Measurements from ENCODE around the gene TEAD1.
"Not testable (repeated sequence)": the region's sequence is repeated elsewhere in the genome, so short reads cannot be mapped to it uniquely, and the experiment has no call there.

Gene TEAD1

DNA sequence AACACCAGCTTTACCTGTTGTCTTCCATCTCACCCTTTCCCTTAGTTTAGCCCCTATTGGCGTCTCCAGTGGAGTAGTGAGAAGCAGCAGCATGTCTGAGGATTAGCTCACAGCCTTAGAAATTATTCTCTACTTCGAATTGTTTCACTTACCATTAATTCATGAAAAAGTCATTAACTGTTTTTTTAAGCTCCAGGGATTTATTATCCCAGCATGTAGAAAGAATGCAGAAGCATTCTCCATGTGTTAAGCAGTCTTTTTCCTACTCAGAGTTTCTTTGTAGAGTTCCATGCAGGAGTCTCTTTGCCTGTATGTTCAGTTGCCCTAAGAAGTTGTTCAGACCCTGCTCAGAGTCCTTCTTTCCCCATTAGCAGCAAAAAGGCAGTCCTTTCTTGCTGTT is 197.0 kb downstream of the TEAD1 start:
- no peak for DNase-seq

DNA sequence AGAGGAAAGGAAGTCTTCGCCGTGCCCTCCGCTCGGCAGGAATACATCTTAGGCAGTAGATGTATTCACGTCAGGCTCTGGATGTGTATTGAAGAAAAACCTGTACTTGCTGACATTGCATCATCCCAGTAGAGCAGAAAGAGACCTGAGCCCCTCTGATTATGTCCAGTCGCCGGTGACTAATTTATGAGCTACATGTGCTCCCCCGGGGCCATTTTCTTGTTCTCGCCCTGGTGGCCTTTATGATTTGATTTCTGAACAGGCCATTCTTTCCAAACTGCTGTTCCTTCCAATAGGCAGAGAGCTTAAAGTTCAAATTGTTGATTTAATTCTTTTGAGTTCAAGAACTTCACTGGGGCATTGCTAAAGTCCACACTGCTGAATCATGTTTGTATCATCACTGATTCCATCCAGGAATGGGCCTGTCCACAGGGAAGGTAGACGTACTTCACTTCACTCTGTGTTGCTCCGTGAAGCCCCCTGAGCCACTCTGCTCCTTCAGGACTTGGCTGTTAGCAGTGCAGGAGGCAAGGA is 197.6 kb downstream of the TEAD1 start:
- no peak for DNase-seq

DNA sequence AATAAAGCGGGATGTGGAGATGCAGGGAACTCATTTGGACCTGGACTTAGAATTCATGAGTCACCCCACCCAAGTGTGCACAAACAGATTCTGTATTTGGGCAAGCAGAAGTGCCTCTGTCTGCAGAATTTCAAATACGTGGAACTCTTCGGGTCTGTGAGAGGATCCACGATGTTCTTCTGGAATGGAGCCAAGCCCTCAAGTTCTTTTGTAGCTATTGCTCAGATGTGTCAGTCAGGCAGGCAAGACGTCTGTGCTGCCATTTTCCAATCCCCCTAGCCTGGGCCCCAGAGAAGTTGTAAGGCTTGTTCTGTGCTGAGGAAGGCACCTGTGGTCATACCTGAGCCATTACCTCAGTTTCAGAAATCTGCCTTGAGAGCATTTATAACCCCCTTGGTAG is 202.1 kb downstream of the TEAD1 start:
- DNase-seq, result no peak

DNA sequence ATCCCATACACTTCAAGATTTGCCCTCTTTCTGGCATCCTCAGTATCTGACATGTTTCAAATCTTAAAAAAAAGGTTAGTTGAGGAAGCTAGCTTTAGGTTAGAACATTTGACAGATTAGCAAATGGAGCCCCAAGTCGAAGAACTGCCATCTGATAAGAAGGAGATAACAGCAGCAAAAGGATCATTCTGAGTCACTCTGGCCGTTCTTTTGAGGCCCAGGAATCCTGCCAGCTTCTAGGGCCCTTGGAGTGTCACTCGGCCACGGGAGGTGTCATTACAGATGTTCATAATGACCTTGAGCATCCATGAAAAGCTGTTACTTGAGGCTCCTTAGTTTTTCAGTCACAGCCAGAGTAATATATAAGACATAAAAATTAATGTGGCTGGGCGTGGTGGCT is 202.8 kb downstream of the TEAD1 start:
- DNase-seq, result no peak

DNA sequence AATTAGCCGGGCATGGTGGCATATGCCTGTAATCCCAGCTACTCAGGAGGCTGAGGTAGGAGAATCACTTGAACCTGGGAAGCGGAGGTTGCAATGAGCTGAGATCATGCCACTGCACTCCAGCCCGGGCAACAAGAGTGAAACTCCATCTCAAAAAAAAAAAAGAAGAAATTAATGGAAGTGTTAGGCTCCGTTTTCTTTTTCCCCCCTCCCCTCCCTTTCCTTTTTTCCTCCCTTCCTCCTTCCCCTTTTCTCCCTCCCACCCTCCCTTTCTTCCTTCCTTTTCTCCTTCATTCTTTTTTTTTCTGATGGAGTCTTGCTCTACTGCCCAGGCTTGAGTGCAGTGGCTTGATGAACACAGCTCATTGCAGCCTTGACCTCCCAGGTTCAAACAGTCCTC is 203.3 kb downstream of the TEAD1 start:
- DNase-seq, result not testable (repeated sequence)

DNA sequence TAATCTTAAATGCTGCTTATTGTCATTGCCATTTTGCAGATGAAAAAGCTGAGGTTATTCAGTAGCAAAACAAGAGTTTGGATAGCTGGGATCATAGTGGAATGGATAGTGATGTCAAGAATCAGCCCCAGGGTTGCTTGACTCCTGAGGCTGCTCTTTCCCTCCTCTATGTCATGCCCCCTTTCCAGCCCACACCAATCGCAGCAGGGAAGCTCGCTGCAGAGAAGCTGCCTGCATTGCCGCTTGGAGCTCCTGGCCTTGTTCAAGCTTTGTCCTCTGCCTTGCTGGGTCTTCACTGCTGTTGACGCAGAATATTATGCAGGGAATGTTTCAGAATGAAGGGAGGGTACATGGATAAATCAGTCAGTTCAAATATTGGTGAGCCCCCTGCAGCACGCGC is 206.1 kb downstream of the TEAD1 start:
- DNase-seq, result no peak

DNA sequence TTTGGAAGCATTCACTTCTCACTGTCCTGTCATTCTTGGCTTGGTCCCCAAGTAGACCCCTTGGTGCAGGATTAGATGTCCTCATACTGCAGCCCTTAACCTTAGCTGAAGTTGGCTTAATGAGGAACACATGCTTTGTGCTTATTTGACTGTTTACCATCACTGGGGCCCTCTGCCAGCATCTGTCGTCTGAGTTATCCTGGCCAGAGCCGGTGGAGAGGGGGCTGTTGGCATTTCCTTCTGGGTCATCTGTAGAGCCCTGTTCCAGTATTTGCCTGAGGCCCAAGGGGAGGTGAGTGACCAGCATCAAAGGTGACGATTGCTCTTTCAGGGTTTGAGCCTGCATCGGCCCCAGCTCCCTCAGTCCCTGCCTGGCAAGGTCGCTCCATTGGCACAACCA is 208.4 kb downstream of the TEAD1 start:
- DNase-seq, result no peak

DNA sequence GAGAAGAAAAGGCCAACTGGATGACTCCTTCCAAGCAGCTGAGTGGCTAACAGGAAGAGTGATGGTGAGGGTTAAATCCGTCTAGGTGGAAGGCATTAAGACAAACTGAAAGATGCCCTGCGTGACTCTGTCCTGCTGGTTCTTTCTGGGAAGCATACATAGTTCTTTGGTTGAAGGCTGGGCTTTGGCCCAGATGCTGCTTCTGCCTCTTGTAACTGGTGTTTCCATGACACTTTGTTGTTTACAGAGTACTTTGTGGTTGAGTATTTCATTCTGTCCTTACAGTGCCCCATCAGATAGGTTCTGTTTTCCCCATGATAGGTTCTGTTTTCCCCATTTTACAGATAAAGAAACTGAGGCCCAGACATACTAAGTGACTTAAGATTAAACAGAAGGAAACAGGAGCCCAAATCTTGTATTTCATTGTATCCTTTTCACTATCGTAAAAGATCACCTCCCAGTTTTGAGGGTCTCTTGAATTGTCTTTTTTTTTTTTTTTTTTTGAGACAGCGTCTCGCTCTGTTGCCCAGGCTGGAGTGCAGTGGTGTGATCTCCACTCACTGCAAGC is 210.6 kb downstream of the TEAD1 start:
- DNase-seq, result no peak

DNA sequence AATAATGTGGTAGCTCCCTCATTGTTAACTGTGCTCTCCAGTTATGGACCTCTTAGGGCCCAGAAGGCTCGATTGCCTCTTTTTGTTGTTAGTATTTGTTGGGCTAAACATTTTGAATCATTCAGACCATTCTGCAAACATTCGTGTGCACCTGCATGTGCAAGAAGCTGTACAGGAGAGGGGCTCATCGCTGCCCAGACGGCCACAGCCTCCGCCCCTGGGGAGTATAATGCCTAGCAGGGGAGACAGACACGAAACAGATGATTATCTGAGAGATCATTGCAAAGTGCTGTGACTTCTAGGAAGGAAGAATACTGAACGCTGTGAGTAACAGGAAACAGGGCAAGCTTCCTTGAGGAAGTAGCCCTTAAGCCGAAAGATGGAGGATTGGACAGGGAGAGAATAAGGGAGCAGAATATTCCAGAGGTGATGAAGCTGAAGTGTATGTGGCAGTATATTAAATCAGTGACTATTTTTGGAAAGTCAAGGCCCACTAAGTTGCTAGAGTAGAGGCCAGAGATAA is 211.6 kb downstream of the TEAD1 start:
- no peak for DNase-seq

DNA sequence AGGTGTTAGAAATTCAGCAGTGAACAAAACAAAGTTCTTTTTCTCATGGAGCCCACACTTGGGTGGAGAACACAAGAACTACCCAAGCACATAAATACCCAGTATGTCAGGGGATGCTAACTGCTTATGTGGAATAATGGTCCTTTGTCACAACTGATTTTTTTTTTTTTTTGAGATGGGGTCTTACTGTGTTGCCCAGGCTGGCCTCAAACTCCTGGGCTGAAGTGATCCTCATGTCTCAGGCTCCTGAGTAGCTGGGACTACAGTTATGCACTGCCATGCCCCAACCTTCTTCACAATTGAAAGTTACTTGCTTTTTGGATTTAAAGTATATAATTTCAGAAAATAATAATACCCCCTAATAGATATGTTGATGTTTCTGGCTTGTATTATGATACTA is 212.3 kb downstream of the TEAD1 start:
- no peak for DNase-seq

DNA sequence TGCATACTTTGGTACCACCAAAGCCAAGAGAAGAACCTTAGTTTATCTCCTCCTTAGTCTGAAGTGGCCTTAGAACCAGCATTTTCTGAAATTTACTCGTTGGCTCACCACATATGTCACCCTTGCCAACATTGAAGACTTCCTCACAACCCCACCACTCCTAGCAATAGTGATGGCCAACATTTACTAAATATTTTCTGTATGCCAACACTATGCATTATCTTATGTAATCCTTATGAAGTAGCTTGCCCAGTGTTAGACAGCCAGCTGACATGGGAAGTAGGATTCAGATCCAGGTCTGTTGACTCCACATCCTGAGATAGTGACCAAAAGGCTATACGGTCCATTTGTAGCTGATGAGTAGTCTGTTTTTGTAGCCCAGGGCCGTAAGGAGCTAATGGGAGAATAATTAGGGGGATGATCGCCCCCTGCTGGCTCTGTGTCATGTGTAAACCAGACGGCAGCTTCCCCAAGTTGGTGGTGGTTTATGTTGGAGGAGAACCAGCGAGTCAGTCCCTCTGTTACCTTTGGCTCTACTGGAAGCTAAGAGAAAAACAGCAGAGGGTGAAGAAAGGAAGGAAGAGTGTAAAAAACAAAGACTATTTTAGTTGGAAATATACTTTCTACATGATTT is 214.4 kb downstream of the TEAD1 start:
- peak; percentile 66 for DNase-seq

DNA sequence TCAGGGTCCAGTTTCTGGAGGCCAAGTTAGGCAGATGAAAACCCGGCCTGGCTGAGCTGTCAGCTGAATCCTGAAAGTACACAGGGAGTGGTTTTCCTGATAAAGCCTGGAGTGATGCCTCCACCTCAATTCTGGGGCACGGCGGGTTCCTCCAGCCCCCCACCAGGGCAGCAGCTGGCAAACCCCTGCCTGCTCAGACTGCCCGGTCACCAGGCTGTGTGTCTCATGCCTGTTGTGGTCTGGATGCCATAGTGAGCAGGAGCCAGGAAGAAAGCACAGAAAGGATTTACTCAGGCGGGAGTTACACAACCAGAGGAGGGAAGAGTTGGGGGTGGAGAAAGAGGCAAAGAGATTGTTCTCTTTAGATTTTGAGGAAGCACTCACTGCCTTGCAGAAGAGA is 215.0 kb downstream of the TEAD1 start:
- no peak for DNase-seq

DNA sequence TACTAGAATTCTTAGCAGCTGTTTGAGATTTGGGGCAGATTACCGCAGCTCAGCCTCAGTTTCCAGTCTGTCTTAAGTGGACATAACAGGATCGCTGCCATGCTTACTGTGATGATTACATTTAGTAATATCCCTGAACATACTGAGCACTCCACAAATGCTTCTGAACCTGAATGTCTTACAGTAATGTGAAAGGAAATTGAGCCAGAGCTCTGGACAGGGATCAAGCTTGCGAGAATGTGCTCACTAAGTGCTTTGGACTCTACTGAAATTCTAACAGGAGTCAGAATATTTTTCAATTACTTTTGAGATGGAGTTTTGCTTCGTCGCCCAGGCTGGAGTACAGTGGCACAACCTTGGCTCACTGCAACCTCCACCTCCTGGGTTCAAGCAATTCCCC is 216.3 kb downstream of the TEAD1 start:
- DNase-seq, result no peak

DNA sequence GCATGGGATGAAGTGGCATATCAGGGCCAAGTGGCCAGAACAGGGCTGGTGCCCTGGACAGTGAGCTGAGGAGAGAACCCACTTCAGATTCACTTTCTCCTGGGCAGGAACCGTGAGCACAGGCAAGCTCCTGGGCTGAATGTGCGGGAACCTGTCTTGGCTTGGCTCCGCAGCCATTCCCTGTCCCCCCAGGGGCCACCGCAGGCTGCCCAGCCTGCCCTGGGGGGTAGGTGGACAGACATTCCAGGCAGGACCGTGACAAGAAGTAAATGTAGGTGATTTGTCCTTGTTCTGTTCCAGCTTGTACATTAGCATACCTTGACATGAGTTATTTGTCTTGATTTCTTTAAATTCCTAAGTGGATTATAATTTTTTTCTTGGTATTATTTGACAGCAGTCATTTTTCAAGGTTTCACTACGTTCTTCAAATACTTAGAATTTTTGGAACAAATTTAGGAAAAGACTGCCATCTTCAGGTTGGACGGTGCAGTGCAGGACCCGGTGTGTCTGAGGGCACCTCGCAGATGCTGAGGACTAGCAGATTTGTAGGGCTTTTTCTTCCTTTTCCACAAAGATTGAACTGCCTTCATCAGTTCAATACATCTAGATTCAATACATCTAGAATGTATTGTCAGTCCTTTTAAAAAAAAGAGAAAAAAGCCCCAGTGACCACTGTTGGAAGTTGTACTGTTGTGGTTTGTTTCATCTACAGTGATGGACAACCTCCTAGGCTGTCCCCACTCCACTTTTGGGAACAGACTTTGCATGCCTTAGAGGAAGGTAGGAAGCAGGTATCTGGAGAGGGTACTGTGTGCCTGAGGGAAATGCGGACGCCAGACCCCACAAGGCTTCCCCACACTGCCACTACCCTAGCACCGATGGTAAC is 219.8 kb downstream of the TEAD1 start:
- peak; percentile 52 for DNase-seq

DNA sequence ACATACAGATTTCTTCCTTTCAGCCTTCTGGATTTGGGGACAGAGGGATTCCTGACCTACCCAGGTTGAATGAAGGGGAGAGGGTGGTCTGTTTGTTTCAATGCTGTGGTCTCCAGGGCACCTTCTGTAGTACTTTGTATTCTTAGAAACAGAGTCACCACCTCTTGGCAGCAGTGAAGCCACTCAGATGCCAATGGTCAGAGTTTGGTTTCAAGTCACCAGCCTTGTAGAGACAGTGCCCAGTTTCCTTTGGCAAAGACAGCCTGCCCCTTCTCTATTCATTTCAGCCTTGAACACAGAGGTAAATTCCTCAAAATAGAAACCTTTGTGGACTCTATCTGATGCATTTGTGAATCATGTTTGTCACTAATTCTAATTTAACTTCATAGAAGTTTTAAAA is 223.2 kb downstream of the TEAD1 start:
- no peak for DNase-seq

DNA sequence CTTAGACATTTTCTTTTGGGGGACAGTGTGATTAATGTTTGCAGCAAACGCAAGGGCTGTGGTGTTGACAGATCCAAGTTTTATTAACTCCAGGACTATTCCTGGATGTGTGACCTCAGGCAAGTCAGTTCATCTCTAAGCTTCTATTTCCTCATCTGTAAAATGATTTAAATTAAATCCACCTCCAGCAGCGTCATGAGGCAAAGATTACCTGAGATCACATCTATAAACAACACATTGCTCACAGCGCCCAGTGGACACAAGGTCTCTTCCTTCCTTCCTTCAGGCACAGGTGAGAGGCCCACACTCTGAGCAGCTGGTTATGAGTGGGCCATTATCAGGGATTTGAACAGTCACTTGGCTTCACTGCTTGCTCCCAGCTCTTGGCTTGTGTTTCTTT is 223.6 kb downstream of the TEAD1 start:
- no peak for DNase-seq

DNA sequence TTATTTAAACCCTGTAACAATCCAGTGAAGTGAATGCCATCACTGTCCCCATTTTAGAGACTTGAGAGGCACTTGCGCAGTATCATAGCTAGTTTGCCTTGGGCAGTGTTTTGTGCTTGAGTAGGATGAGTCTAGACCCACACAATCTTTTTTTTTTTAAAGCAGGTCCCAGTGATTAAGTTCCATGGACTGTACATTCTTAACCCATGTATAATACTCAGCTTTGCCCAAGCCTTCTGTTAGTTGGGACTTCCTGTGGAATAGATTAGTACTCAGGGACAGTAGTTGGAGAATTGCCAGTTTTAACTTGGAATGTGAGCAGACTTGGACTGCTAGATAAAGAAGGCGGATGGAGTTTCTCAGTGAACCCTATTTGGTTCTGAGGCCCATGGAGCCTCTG is 226.3 kb downstream of the TEAD1 start:
- DNase-seq, result no peak

DNA sequence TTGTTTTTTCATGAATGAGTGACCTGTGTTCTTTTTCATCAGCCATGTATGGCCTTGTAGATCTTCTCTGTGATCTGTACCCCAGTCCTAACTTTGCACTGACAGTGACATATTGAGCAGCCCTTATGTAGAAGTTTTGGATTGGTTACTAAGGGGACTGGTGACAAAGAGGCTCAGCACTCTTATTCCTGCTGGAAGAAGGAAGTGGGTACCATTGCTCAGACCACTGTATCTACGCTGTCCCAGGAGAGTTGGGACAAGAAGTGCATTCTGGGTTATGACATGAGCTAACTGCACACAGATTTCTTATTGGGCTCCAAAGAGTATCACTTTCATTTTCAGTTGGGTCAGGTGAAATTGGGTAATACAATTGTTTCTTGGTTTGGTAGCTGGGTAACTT is 227.1 kb downstream of the TEAD1 start:
- DNase-seq, result no peak

DNA sequence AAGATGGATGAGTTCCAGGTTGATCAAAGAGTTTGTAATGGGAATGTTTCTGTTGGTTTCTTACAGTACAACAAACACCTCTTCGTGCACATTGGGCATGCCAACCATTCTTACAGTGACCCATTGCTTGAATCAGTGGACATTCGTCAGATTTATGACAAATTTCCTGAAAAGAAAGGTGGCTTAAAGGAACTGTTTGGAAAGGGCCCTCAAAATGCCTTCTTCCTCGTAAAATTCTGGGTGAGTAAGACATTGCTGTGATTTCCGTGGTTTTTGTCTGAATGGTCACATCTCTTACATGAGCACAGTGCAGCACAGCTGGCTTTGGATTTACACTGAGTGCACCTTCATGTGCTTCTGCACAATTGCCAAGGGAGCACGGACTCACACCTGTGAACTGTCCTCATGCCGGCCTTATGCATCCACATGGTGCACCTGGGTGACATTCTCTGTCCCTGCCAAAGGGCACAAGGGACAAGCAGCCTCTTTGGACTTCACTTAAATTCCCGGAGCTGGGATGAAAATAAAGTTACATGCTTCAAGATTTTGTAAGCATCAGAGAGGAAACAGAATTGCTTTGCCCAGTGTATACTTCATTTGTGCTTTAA is 227.8 kb downstream of the TEAD1 start:
- DNase-seq, result no peak

DNA sequence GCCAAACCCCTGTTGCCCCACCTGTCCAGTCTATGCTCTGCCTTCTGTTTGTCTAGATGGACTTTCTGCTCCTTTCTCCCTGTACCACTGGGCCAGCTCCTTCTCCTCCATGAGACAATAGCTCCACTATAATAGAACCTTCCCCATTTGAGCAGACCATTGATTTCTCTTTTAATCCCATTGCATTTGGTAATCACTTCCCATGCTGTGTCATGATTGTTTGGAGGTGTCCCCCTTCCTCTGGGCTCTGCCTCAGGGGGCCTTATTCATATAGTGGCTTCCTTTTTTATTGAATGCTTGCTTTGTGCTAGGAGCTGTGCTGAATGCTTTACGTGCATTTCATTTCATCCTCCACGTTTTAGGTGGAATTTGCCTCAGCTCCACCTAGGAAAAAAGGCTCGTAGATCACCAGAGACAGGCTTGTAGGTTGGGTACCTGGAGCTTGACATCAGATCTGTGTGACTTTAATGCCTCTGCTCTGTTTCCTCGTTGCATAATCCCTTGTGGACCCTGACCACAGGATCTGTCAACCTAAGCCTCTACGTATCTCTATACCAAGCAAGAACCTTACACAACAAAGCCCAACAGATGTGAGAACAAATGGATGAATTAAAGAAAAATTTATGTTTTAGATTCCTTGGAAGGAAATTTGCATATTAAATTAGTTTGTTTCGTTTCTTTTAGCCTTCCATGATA is 228.7 kb downstream of the TEAD1 start:
- no peak for DNase-seq

DNA sequence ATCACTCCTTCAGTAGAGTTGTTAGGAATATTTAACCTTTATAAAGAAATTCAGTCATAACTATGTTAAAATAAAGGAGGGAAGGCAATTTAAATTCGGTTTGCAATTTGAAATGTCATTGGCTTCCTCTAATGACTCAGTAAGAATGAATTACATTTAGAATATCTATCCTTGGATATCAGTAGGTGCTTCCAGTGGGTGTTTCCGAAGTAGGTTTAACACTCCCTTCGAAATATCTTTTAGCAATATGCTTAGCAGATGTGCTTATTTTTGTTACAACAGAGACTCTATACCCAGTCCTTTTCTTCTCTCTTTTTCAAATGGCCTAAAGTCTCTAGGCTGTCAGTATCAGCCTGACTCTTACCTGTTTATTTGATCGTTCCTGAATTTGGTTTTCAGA is 231.2 kb downstream of the TEAD1 start:
- no peak for DNase-seq

DNA sequence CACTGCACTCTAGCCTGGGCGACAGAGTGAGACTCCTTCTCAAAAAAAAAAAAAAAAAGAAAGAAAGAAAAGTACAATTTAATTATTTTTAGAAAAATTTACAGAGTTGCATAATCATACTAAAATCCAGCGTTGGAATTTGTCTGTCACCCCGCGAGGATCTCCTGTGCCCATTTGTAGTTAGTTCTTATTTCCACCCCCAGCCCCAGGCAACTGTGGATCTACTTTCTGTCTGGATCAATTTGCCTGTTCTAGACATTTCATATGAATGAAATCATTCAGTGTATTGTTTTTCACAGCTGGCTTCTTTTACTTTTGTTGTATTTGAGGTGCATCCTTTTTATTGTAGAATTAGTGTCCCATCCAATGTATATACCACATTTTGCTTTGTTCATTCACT is 232.3 kb downstream of the TEAD1 start:
- no peak for DNase-seq

DNA sequence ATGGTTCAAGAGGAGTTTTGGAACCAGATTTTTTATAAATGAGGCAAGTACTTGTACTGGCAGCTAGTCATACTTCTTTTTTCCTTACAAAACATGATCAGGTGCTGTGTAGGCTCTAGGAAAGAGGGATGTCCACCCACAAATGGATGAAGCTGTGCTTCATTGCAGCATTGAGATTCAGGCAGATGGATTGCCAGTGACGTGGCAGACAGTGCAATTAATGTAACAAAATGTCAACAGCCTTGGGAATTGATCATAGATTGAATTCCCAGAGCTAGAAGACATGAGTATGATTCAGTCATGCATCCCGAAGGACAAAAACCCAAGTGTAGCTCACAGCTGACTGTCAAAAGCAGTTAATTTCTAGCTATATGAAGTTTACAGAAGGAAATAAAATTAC is 235.7 kb downstream of the TEAD1 start:
- no peak for DNase-seq
